HCEC 1CT (cell line): ENCODE measurements around the gene RNASEH2B.
A peak's percentile ranks its signal among the peaks of the same experiment; 100 is the strongest.

ENCODE experiments used
- DNase-seq: peaks from one replicate; pipeline ENCODE4 v3.0.0-alpha.2; 2017

Gene RNASEH2B, protein sequence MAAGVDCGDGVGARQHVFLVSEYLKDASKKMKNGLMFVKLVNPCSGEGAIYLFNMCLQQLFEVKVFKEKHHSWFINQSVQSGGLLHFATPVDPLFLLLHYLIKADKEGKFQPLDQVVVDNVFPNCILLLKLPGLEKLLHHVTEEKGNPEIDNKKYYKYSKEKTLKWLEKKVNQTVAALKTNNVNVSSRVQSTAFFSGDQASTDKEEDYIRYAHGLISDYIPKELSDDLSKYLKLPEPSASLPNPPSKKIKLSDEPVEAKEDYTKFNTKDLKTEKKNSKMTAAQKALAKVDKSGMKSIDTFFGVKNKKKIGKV

DNA sequence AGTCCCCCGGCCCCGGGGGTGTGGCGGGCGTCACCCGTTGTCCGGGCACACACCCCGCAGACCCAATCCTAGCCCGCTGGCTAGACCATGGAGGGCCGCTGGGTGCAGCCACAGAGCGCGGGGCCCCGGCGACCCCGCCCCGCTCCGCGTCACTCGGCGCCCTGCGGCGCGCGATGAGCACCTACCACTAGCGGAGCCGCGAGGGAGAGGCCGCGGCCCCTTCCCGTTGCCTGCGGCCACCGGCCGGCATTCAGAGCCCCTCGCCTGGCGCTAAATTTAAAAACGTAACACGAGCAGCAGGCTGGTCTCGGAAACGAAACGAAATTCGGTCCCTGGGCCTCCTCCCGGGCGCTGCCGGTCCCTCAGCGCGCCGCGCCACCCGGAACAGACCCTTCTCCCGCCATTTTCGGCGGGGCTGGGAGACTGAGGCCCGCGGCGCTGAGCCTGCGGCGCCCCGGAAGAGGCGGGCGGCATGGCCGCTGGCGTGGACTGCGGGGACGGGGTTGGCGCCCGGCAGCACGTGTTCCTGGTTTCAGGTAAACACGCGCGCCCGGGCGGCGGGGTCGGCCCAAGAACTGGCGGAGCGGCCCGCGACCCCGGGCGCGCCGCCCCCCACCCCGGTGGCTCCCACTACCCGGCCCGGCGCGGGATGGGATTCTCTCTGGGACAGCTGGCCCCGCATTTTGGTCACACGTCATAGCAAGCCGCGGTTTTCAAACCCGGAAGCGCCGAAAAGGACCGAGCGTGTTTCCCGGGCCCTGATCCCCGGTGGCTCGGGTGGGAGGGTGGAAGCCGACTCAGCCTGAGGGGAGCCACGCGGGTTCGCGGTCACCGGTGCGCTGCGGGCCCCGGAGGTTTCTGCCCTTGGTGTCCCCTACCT lies at the start of gene RNASEH2B:
Gene RNASEH2B, plus strand, starts transcription at position 187 of the 880 bp plus-strand sequence. Its CDS starts 286 bp downstream, at position 473.
- peak; percentile 50 for DNase-seq

DNA sequence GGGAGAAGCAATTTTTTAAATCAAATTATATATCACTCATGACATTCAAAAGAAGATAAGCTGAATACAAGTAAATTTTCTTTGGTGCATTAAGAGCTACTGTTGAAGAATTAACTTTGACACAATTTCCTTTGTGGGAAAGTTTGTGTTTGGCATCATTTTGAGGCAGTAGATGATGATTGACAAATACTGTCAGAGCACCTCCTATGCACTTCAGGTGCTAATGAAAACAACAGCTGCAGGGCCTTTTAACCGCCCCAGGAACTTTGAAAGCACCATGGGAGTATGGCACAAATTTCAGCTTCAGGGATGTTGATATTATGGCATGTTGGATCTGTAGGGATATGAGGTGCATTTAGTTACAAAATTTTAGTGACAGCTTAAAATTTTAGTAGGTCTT lies 45.1 kb upstream of the RNASEH2B start:
- no peak for DNase-seq

DNA sequence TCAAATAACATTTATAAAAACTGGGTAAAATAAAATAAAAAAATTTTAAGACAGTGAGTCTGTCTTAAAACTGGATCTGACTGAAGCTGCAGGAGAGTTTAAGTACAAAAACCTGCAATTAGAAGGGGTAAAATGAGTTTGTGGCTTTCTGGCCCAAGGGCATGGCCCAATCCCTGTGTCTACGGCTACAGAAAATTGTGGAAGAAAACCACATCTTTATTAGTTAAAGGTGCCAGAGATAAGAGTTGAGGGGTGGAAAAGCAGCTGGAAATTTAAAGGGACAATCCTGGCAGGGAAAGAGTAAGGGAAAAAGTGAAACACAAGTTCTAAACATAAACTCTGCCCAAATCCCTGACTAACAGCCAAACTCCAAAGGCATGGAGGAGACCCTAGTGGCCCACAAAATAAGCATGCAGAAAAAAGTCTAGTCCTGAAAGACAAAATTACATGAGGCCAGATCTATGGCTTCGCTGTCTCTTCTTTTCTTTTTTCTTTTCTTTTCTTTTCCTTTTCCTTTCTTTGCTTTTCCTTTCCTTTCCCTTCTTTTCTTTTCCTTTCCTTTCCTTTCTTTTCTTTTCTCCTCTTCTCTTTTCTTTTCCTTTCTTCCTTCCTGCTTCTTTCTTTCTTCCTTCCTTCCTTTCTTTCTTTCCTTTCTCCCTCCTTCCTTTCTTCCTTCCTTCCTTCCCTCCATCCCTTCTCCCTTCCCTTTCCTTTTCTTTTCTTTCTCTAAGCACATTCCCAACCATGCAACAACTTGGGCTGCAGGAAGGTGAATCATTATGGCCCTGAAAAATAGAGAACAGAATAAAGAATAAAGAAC lies 42.6 kb upstream of the RNASEH2B start:
- DNase-seq = no peak

DNA sequence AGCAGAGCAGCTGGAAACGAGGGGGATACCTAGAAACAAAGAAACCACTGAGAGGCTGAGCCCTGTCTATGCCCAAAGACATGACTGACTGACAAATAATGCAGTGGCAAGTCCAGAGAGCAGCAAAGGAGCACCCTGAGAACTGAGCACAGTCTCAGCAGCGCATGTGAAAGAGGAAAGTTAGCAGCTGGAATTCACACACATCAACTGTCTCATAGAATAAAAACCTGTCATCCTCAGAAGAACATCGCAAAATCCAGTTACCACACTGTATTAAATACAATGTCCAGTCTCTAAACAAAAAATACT lies 42.0 kb upstream of the RNASEH2B start:
- DNase-seq = no peak

DNA sequence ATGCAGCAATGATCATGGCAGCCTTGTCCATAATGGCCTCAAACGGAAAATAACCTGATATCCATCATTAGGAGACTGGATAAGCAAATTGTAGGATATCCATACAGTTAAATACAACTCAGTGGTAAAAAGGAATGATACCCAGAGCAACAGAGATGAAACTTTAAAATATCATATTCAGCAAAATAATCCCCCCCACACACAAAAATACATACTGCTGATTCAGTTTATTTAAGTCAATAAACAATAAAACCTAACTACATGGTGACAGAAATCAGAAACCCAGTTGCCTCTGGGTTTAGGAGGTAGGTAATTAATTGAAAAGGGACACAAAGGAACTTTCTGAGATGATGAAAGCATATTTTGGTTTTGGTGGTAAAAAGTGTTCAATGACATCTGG lies 38.2 kb upstream of the RNASEH2B start:
- DNase-seq = no peak

DNA sequence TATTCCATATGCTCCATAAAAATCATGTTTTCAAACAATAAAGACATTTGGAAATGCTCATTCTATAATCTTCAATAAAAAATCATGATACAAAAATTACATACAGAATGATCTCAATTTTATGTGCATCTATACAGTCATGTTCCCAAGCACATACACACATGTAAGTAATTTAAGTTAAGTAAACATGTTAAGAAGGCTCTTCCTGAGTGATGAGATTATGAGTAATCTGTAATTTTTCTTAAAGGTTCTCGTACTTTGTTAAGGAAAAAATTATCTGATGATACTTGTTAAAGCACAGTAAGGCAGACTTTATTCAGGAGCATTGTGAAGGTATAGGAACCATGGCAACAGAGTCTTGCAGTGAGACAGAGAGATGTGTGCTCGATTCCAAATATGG lies 36.1 kb upstream of the RNASEH2B start:
- DNase-seq = peak; percentile 31

DNA sequence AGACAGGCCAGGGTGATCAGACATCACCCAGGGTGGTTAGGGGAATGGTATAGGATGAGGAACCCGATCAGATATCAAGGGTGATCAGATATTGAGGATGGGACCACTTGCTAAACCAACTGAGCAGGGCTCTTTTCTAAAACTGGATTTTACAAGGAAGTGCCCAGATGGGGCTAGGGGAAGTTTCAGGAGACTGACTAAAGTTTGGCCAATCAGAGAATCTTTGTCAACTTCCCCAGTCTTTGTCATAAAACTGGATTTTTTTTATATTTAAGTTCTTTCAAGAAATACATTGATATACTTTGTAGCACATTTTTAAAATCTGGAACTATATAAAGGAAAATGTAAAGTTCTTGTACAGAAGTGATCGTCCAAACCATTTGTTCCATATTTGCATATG lies 35.6 kb upstream of the RNASEH2B start:
- DNase-seq = no peak

DNA sequence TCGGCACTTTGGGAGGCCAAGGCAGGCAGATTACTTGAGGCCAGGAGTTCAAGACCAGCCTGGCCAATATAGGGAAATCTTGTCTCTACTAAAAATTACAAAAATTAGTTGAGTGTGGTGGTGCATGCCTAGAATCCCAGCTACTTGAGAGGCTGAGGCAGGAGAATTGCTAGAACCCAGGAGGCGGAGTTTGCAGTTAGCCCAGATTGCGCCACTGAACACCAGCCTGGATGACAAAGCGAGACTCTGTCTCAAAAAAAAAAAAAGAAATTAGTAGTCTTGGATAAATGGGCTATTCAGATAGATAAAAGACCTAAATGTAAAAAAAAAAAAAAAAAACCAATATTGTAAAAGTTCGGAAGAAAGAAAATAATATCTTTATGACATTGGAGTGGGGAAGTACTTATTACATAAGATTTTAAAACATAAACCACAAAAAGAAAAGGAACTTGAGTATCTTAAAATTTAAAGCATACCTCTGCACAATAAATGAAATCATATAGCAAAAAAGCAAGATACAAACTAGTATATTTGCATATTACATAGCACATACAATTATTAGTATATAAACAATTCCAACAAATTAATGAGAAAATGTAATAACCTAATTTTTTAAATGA lies 26.7 kb upstream of the RNASEH2B start:
- DNase-seq = no peak

DNA sequence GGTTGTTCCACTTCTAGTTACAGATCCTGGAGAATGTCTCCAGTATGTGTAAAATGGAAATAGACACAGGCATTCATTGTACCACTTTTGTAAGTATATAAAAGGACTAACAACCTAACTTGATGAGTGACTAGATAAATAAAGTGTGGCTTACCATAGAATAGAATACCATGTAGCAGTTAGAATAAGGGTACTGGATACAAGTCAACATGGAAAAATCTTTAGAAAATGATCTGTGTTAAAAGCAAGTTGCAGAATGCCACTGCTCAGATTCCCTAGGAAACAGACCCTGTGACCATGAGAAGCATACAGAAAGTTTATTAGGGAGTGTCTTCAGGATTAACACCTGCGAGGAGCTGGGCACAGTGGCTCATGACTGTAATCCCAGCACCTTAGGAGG lies 25.9 kb upstream of the RNASEH2B start:
- no peak for DNase-seq

DNA sequence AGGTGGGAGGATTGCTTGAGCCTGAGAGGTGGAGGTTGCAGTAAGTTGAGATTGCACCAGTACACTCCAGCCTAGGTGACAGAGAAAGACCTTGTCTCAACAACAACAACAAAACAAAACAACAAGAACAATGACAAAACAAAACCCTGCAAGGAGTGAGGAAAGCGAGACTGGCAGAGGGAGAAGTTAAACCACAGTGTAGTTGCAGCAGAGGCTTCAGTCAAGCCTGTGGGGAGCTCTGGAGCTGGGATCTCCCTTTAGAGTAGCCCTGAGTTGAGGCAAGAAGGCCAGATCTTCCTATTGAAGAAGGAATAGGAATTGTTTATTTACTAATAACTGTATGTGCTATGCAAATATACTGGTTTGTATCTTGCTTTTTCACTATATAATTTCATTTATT lies 25.3 kb upstream of the RNASEH2B start:
- no peak for DNase-seq

DNA sequence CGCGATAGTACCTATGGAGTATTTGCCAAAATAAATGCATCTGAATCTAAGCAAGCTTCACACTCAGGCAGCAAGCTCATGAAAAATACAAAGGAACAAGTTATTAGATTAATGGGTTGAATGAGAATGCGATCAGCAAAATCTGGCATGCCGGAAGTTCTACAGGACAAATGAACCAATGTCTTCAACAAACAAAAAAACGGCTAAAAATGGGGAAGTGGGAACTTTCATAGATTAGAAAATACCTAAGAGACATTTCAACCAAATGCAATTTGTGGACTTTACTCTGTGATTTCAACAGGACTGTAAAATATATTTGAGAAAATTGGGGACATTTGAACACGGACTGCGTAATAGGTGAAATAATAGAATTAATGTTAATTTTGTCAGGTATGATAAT lies 22.4 kb upstream of the RNASEH2B start:
- DNase-seq = no peak

DNA sequence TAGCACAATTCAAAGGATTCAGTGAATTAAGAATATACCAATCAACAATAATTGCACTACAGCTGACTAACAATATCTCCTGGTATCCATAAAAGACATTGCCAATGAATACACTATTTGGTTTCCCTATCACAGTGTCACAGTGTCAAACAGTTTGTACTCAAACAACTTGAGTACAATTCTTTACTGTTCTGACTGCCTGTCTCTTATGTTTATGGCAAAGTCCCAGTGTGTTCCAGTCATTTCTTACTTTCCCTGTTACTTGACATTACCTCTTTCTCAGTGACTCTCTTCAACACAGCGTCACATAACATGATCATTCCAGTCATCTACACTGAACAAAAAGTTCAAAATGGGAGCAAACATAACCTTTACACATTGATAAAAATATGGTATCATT lies 21.2 kb upstream of the RNASEH2B start:
- no peak for DNase-seq

DNA sequence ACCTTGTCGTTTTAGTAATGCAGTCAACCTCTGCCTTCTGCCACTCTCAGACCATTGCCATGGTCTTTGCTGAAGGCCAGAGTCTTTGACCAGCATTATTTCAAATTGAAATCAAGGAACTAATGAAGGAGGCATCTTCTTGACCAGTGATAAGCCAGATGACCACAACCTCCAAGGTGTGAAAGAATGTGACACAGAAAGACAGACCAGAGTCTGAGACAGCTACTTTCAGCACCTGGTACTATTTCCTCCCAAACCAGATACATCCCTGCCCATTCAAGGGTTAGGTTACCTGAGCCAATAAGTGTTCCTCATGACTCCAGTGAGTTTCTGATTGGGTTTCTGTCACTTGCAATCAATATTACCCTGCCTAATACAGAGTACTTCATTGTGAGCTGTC lies 20.3 kb upstream of the RNASEH2B start:
- DNase-seq = no peak

DNA sequence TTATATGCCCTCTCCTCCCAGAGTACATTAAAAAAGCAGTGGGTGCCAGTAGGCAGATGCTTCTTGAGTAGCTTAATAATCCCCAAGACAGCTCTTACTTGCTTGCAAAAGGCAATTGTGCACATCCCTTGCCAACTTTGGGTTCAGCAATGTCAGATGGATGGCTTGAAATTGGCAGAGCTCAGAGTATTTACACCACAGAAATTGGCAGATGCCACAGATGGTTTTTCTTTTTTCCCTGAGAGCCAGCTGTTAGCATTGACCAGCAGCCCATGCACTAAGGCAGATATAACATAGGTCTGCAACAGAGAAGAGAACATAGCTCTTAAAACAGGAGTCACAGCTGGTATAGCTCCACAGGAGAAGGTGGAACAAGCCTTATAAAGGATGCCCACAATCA lies 18.4 kb upstream of the RNASEH2B start:
- no peak for DNase-seq

DNA sequence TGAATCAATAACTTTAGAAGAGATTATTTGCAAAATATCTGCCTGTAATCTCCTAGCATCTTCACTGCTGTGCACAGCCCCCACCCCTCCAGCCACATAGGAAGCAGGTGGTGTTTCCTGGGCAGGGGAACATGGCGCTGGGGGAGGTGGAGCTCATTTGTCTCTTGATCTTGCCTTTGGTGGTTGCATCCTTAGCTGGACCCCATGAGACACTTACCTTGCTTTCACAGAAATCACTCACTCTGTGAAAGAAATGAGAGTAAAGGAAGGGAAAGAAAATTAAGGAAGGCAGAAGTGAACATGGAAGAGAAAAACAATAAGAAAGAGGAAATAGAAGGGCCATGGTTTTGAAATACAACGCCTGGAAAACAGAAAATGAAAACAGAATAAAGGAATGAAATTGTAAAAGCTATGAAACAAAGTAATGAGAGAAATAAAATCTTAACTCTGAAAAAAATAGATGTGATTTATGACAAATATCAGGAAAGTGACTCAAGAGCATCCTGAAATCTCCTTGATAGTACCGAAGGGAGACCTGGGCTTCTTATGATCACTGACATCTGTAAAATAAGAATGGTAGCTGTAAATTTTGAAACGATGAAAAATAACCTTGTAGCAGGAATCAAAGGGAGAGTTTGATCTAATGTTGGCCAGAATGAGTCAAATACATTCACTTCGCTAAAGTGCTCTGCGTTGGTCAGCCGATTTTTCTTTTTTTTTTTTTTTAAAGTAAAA lies 17.2 kb upstream of the RNASEH2B start:
- no peak for DNase-seq

DNA sequence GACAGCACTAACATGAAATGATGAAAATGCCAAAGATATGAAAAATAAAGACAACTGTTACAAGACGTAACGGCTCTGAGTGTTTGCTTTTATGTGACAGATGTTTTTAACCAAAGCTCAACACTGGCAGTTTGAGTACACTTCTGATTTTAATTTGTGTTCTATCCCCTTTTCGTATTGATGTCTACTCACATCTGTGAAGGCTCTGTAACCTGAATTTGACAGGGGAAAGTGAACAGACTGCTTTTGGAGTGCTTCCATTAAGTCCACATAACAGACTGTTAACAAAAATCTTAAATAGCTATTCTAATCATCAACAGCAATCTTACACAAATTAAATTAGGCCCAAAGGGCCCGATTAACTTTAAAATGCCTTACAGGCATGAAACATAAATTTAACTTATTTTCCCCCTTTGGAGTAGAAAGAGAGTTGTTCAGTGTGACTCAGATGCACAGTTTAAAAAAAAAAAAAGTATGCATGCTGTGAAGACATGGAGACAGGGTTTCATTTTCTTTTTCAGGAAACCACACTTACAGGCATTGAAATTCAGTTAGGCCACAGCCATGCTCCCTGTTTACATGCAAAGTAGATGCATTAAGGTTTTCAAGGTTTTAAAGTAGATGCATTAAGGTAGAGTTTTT lies 16.3 kb upstream of the RNASEH2B start:
- DNase-seq = no peak

DNA sequence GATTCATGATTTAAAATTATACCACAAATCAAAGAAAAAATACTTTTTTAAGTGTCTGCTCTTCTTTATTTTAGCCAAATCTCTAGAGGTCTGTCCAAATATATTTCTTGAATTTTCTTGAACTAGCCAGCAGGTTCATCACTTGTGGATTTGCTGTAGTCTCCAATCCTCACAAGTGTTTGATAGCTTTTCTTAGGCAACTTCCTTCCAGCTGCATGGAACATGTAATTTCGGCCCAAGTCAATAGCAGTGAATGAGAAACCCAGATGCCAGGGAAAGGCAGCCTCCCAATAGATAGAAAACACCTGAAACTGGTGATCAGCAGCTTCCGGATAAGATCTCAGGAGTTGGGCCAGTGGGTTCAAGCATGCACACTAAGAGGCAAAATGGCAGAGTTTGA lies 15.6 kb upstream of the RNASEH2B start:
- DNase-seq = no peak

DNA sequence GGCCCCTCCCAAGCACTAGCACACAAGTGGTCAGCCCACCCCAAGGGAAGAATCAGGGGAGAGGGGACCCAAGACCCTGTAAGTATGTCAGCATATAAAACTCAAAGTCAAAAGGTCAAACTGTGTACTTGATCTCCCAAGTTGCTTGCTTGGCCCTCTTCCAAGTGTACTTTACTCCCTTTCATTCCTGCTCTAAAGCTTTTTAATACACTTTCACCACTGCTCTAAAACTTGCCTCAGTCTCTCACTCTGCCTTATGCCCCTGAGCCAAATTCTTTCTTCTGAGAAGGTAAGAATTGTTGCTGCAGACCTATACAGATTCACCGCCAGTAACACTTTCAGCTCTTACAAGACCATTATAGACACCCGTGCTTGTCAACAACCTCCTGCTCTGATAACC lies 15.1 kb upstream of the RNASEH2B start:
- DNase-seq = no peak

DNA sequence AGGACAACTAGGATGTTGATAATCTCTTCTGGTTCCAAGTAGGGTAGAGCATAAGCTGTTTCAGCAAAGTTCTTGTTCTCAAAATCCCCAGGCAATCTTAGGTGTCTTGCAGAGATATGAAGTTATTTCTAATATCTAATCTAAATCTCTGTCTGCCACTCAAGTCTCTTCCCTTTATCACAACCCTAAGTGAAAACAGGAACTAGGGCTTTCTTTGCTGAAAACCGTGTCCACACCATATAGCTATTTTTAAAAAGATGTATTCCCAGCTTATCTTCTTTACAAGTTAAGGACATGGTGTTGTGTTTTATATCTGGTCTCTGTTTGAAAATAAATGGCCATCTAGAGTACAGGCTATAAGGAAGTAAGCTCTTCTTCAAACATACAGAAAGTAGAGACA lies 11.3 kb upstream of the RNASEH2B start:
- DNase-seq = no peak

DNA sequence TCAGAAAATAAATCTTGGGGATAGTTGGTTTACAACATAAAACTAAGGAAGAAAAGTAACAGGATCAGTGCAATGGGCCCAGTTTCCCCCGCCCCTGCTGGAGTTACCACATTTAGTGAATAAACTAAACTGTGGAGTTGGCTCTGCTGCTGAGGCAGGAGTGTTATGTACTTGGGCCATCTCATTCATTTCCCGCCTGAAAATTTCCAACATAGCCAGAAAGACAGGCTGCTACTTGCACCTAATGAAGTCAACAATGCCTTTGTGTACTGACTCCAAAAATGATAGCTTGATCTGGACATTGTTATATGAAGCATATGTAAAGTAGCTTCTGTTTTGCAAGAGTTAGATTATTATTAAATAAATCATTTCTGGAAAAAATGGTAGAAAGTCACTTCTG lies 7.9 kb upstream of the RNASEH2B start:
- no peak for DNase-seq

DNA sequence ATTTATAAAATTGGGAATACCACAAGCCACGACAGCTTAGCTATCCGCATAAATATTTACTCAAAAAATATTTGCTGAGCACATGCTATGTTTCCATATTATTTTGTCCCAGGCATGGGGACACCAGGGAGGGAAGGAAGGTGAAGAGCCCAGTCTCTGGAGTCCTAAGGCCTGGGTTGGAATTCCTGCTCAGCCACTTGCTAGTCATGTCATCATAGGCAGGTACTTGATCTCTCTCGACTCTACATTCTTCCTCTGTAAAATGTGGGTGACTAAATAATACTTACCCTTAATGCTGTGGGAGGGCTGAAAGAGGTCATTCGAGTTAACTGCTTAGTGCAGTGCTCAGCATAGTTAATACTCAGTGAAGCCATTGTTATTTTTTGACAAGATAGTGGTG lies 4.3 kb upstream of the RNASEH2B start:
- no peak for DNase-seq

DNA sequence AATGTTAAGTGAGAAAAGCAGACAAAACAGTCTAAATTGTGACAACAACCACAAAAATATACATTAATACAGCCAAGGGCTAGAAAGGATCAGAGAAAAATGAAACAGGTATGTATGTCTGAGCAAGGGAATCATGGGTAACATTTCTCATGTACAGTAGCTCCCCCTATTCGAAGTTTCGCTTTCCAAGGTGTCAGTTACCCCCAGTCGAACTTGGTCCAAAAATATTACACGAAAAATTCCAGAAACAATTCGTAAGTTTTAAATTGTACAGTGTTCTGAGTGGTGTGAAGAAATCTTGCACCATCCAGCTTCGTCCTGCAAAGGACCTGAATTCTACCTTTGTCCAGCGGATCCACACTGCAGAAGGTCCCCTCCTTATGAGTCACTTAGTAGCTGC lies 1.8 kb upstream of the RNASEH2B start:
- no peak for DNase-seq
